Liver (tissue), 9 donors: ENCODE data around the gene SPTBN1. TPM values are rescaled to one million over a fixed set of nuclear protein-coding genes. Genes with fewer than 3 reads are reported as not detected.

ENCODE experiments used
- DNase-seq: peaks from one replicate; pipeline ENCODE4 v3.0.0-alpha.2; 2017; ENCODE audit warnings: low spot score
- H3K27ac ChIP-seq, 2 donors: one replicate each; pipeline ENCODE4 v1.7.0; 2013; ENCODE audit warnings: inconsistent platforms in 2 of 2, low read length in 2 of 2, control low read depth in 1 of 2, low read depth in 1 of 2, mild to moderate bottlenecking in 1 of 2
- H3K27me3 ChIP-seq, 4 donors: one replicate each; pipeline versions ENCODE4 v1.6.1 to v1.7.0; 2013; ENCODE audit warnings: low read length in 3 of 4, inconsistent platforms in 1 of 4, mild to moderate bottlenecking in 1 of 4, moderate library complexity in 1 of 4; ENCODE audit not compliant: control insufficient read depth in 4 of 4, insufficient read depth in 4 of 4
- H3K36me3 ChIP-seq, 4 donors: one replicate each; pipeline versions ENCODE4 v1.6.1 to v1.7.0; 2013; ENCODE audit warnings: low read length in 3 of 4, mild to moderate bottlenecking in 3 of 4, low read depth in 1 of 4, moderate library complexity in 1 of 4; ENCODE audit not compliant: control insufficient read depth in 4 of 4, insufficient read depth in 3 of 4
- H3K4me1 ChIP-seq, 4 donors: one replicate each; pipeline versions ENCODE4 v1.6.1 to v1.7.0; 2013; ENCODE audit warnings: low read length in 3 of 4, mild to moderate bottlenecking in 3 of 4, moderate library complexity in 1 of 4; ENCODE audit not compliant: control insufficient read depth in 4 of 4, insufficient read depth in 4 of 4
- H3K4me3 ChIP-seq, 3 donors: one replicate each; pipeline versions ENCODE4 v1.6.1 to v1.7.0; 2013; ENCODE audit warnings: low read length in 3 of 3, control low read depth in 1 of 3, low read depth in 1 of 3, mild to moderate bottlenecking in 1 of 3
- H3K9ac ChIP-seq, 2 donors: one replicate each; pipeline ENCODE4 v1.7.0; 2013; ENCODE audit warnings: low read length in 2 of 2, mild to moderate bottlenecking in 2 of 2, moderate library complexity in 2 of 2, control low read depth in 1 of 2, low read depth in 1 of 2
- H3K9me3 ChIP-seq, 4 donors: one replicate each; pipeline versions ENCODE4 v1.6.1 to v1.7.0; 2013; ENCODE audit warnings: low read length in 3 of 4; ENCODE audit not compliant: control insufficient read depth in 4 of 4
- ATF3 ChIP-seq: IDR thresholded peaks from 2 replicates; pipeline ENCODE4 v1.6.1; 2016; ENCODE audit warnings: antibody characterized with exemption
- EGR1 ChIP-seq, 2 donors: IDR thresholded peaks; 2 replicates each; pipeline ENCODE4 v1.6.1; 2016 to 2018; ENCODE audit warnings: antibody characterized with exemption in 2 of 2, low read depth in 2 of 2
- FOXA1 ChIP-seq: IDR thresholded peaks from 2 replicates; pipeline ENCODE4 v1.6.1; 2016; ENCODE audit warnings: antibody characterized with exemption
- FOXA2 ChIP-seq: IDR thresholded peaks from 2 replicates; pipeline ENCODE4 v1.6.1; 2016; ENCODE audit warnings: antibody characterized with exemption
- GABPA ChIP-seq, 2 donors: IDR thresholded peaks in 1 of 2; conservative IDR thresholded peaks in 1 of 2; 2 replicates each; pipeline ENCODE4 v1.6.1; 2016; ENCODE audit warnings: antibody characterized with exemption in 2 of 2, mild to moderate bottlenecking in 1 of 2, moderate library complexity in 1 of 2
- HNF4A ChIP-seq, 2 donors: conservative IDR thresholded peaks; 2 replicates each; pipeline ENCODE4 v1.6.1; 2016; ENCODE audit warnings: antibody characterized with exemption in 2 of 2, mild to moderate bottlenecking in 2 of 2
- HNF4G ChIP-seq: IDR thresholded peaks from 2 replicates; pipeline ENCODE4 v1.6.1; 2016; ENCODE audit warnings: antibody characterized with exemption
- JUND ChIP-seq, 2 donors: IDR thresholded peaks; 2 replicates each; pipeline ENCODE4 v1.6.1; 2016; ENCODE audit warnings: antibody characterized with exemption in 2 of 2
- MAX ChIP-seq: IDR thresholded peaks from 2 replicates; pipeline ENCODE4 v1.6.1; 2016; ENCODE audit warnings: antibody characterized with exemption
- NR2F2 ChIP-seq: IDR thresholded peaks from 2 replicates; pipeline ENCODE4 v1.6.1; 2016; ENCODE audit warnings: antibody characterized with exemption
- RAD21 ChIP-seq, 2 donors: IDR thresholded peaks; 2 replicates each; pipeline ENCODE4 v1.6.1; 2016; ENCODE audit warnings: antibody characterized with exemption in 2 of 2, mild to moderate bottlenecking in 2 of 2
- RXRA ChIP-seq, 2 donors: IDR thresholded peaks; 2 replicates each; pipeline ENCODE4 v1.6.1; 2017 to 2018; ENCODE audit warnings: antibody characterized with exemption in 2 of 2, mild to moderate bottlenecking in 1 of 2
- TAF1 ChIP-seq: conservative IDR thresholded peaks from 2 replicates; pipeline ENCODE4 v1.6.1; 2016; ENCODE audit warnings: antibody characterized with exemption, mild to moderate bottlenecking
- YY1 ChIP-seq: IDR thresholded peaks from 2 replicates; pipeline ENCODE4 v1.6.1; 2016; ENCODE audit warnings: antibody characterized with exemption, mild to moderate bottlenecking
- WGBS: extraction: QIAGEN DNeasy Blood & Tissue Kit; methylation state at CpG from one replicate; pipeline ENCODE4 v1.1.7; 2013; 5-methylcytosine and 5-hydroxymethylcytosine counted together
- polyA plus RNA-seq, 2 donors: library from polyadenylated mRNA; stranded (reverse) in 1 of 2; unstranded in 1 of 2; fragments of 200-250 nt in 1 of 2; fragments of >200 nt in 1 of 2; fragmentation: Nextera tagmentation in 1 of 2; extraction: Ambion mirVana in 1 of 2; gene quantifications; one replicate each; pipeline versions ENCODE4 v1.2.1 to v1.2.3, GENCODE V29; 2013 to 2015
- total RNA-seq, 2 donors: library from RNA; depleted of rRNA; stranded (reverse); fragments of >200 nt; gene quantifications; one replicate each; pipeline ENCODE4 v1.2.3, GENCODE V29; 2014
- TF ChIP-seq, protein P1 (sequence below): fragments of 150-350 bp; IDR thresholded peaks from 2 replicates; pipeline ENCODE4 v1.5.1; 2017; ENCODE audit warnings: improper control_type of control experiment, low read depth, low read length; ENCODE audit not compliant: missing input control
- TF ChIP-seq, protein P2 (sequence below): IDR thresholded peaks from 2 replicates; pipeline ENCODE4 v1.6.1; 2016; ENCODE audit warnings: antibody characterized with exemption
- donor health status: healthy.
- donor health status: healthy.
- donor health status: healthy.
- donor health status: healthy.
- donor health status: healthy.

The SPTBN1 gene
- total and polyA plus RNA-seq, 4 donors: 44.8 to 191 (median 75.9) TPM

- Histone ChIP-seq H3K9ac (no peak overlapping the region), H3K9me3 (no peaks in the 10 kb centered on the region), H3K27me3 (no peaks in the 10 kb centered on the region), H3K27ac (no peak overlapping the region), H3K4me3 (no peak overlapping the region), H3K36me3 (peaks cover 0 to 4% (median 0%) of the 10 kb centered on the region in 4 donors), H3K4me1 (peaks cover 28 to 78% (median 64%) of the 10 kb centered on the region in 4 donors)
- WGBS: over 99% methylated on average over 4 of the region's 4 CpGs
- TF ChIP-seq HNF4A (conservative IDR thresholded peaks at IDR 0.05) (no peak), YY1 (no peak), EGR1 (IDR thresholded peaks at IDR 0.05; ENCODE audit: low read depth in 2 of 2) (no peak), GABPA (IDR thresholded peaks at IDR 0.05 in 1 of 2, conservative IDR thresholded peaks at IDR 0.05 in 1 of 2) (no peak), FOXA1 (no peak), NR2F2 (no peak), HNF4G (no peak), FOXA2 (no peak), MAX (no peak), JUND (IDR thresholded peaks at IDR 0.05) (no peak)
- TF ChIP-seq, protein P1, sequence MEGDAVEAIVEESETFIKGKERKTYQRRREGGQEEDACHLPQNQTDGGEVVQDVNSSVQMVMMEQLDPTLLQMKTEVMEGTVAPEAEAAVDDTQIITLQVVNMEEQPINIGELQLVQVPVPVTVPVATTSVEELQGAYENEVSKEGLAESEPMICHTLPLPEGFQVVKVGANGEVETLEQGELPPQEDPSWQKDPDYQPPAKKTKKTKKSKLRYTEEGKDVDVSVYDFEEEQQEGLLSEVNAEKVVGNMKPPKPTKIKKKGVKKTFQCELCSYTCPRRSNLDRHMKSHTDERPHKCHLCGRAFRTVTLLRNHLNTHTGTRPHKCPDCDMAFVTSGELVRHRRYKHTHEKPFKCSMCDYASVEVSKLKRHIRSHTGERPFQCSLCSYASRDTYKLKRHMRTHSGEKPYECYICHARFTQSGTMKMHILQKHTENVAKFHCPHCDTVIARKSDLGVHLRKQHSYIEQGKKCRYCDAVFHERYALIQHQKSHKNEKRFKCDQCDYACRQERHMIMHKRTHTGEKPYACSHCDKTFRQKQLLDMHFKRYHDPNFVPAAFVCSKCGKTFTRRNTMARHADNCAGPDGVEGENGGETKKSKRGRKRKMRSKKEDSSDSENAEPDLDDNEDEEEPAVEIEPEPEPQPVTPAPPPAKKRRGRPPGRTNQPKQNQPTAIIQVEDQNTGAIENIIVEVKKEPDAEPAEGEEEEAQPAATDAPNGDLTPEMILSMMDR: no peak
- no peak for DNase-seq
Measured at GRCh38 chr2:54593249-54593648, 137.1 kb downstream of the SPTBN1 start.

GRCh38 chr2:54594048-54594447 is 137.9 kb downstream of the SPTBN1 start:
- Histone ChIP-seq H3K9ac (no peak overlapping the region), H3K9me3 (no peaks in the 10 kb centered on the region), H3K27me3 (no peaks in the 10 kb centered on the region), H3K36me3 (peaks cover 0 to 4% (median 1%) of the 10 kb centered on the region in 4 donors), H3K27ac (no peak overlapping the region), H3K4me3 (no peak overlapping the region), H3K4me1 (peaks cover 24 to 78% (median 65%) of the 10 kb centered on the region in 4 donors)
- DNase-seq: no peak
- TF ChIP-seq ATF3 (no peak), TAF1 (no peak), YY1 (no peak), FOXA2 (no peak), JUND (IDR thresholded peaks at IDR 0.05) (no peak), HNF4G (no peak), HNF4A (conservative IDR thresholded peaks at IDR 0.05) (no peak), GABPA (IDR thresholded peaks at IDR 0.05 in 1 of 2, conservative IDR thresholded peaks at IDR 0.05 in 1 of 2) (no peak), MAX (no peak), RXRA (IDR thresholded peaks at IDR 0.05) (no peak), RAD21 (IDR thresholded peaks at IDR 0.05) (no peak), FOXA1 (no peak)
- TF ChIP-seq, protein P1: no peak
- TF ChIP-seq, protein P2, sequence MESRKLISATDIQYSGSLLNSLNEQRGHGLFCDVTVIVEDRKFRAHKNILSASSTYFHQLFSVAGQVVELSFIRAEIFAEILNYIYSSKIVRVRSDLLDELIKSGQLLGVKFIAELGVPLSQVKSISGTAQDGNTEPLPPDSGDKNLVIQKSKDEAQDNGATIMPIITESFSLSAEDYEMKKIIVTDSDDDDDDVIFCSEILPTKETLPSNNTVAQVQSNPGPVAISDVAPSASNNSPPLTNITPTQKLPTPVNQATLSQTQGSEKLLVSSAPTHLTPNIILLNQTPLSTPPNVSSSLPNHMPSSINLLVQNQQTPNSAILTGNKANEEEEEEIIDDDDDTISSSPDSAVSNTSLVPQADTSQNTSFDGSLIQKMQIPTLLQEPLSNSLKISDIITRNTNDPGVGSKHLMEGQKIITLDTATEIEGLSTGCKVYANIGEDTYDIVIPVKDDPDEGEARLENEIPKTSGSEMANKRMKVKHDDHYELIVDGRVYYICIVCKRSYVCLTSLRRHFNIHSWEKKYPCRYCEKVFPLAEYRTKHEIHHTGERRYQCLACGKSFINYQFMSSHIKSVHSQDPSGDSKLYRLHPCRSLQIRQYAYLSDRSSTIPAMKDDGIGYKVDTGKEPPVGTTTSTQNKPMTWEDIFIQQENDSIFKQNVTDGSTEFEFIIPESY: no peak
- 85% methylated on average over 4 of the region's 4 CpGs for WGBS
